ENCODE results near the gene TCIRG1.
"Not testable (repeated sequence)": the region's sequence is repeated elsewhere in the genome, so short reads cannot be mapped to it uniquely, and the experiment has no call there.

DNA sequence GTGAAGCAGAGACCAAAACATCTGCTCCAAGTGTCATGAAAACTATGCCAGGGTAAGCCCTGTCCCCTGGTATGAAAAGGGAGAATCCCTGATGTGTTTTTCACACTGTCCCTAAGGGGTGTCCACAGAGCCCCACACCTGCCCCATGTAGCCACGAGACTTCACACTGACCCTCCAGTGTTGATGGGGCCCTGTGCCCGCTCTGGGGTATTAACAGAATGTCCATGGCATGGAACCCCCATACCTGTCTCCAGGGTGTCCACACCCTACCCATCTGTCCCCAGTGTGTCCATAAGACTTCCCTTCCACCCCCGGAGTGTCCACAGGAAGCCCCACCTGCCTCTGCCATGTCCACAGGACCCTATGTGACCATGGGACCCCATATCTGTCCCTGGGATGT is 43.7 kb upstream of the TCIRG1 start:
- TF ChIP-seq, protein P1, sequence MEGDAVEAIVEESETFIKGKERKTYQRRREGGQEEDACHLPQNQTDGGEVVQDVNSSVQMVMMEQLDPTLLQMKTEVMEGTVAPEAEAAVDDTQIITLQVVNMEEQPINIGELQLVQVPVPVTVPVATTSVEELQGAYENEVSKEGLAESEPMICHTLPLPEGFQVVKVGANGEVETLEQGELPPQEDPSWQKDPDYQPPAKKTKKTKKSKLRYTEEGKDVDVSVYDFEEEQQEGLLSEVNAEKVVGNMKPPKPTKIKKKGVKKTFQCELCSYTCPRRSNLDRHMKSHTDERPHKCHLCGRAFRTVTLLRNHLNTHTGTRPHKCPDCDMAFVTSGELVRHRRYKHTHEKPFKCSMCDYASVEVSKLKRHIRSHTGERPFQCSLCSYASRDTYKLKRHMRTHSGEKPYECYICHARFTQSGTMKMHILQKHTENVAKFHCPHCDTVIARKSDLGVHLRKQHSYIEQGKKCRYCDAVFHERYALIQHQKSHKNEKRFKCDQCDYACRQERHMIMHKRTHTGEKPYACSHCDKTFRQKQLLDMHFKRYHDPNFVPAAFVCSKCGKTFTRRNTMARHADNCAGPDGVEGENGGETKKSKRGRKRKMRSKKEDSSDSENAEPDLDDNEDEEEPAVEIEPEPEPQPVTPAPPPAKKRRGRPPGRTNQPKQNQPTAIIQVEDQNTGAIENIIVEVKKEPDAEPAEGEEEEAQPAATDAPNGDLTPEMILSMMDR (IDR thresholded peaks at IDR 0.05; ENCODE audit: insufficient read depth, low read length) = not testable (repeated sequence)
- not testable (repeated sequence) for TF ChIP-seq POLR2AphosphoS5 (IDR thresholded peaks at IDR 0.05; ENCODE audit: low read depth); GABPA (IDR thresholded peaks at IDR 0.05; ENCODE audit: low read depth); SPI1 (IDR thresholded peaks at IDR 0.05; ENCODE audit: borderline replicate concordance, low read depth)
- TF ChIP-seq, protein P2, sequence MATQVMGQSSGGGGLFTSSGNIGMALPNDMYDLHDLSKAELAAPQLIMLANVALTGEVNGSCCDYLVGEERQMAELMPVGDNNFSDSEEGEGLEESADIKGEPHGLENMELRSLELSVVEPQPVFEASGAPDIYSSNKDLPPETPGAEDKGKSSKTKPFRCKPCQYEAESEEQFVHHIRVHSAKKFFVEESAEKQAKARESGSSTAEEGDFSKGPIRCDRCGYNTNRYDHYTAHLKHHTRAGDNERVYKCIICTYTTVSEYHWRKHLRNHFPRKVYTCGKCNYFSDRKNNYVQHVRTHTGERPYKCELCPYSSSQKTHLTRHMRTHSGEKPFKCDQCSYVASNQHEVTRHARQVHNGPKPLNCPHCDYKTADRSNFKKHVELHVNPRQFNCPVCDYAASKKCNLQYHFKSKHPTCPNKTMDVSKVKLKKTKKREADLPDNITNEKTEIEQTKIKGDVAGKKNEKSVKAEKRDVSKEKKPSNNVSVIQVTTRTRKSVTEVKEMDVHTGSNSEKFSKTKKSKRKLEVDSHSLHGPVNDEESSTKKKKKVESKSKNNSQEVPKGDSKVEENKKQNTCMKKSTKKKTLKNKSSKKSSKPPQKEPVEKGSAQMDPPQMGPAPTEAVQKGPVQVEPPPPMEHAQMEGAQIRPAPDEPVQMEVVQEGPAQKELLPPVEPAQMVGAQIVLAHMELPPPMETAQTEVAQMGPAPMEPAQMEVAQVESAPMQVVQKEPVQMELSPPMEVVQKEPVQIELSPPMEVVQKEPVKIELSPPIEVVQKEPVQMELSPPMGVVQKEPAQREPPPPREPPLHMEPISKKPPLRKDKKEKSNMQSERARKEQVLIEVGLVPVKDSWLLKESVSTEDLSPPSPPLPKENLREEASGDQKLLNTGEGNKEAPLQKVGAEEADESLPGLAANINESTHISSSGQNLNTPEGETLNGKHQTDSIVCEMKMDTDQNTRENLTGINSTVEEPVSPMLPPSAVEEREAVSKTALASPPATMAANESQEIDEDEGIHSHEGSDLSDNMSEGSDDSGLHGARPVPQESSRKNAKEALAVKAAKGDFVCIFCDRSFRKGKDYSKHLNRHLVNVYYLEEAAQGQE (IDR thresholded peaks at IDR 0.05; ENCODE audit: insufficient replicate concordance, low read depth) = not testable (repeated sequence)

Measured in HL-60 (cell line).